ENCODE results near the gene IQSEC1.

IQSEC1 gene

GRCh38 chr3:13066834-13067233 is 6.4 kb downstream of the IQSEC1 start:
- TF ChIP-seq FOXM1 (IDR thresholded peaks at IDR 0.05; ENCODE audit: borderline replicate concordance, low read depth) (no peak), CREB1 (IDR thresholded peaks at IDR 0.05; ENCODE audit: low read depth) (no peak), CEBPB (IDR thresholded peaks at IDR 0.05) (no peak), EP300 (IDR thresholded peaks at IDR 0.05; ENCODE audit: borderline replicate concordance) (no peak), ZBTB7A (IDR thresholded peaks at IDR 0.05; ENCODE audit: low read depth) (no peak), EGR1 (IDR thresholded peaks at IDR 0.05) (no peak), TEAD4 (IDR thresholded peaks at IDR 0.05) (no peak)
- TF ChIP-seq, protein P1, sequence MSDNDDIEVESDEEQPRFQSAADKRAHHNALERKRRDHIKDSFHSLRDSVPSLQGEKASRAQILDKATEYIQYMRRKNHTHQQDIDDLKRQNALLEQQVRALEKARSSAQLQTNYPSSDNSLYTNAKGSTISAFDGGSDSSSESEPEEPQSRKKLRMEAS (IDR thresholded peaks at IDR 0.05), result no peak

- TF ChIP-seq EGR1 (IDR thresholded peaks at IDR 0.05) (no peak), YY1 (IDR thresholded peaks at IDR 0.05; ENCODE audit: low read depth) (no peak), NFIC (IDR thresholded peaks at IDR 0.05) (no peak), CREB1 (IDR thresholded peaks at IDR 0.05; ENCODE audit: low read depth) (no peak), FOXM1 (IDR thresholded peaks at IDR 0.05; ENCODE audit: borderline replicate concordance, low read depth) (no peak), ZBTB7A (IDR thresholded peaks at IDR 0.05; ENCODE audit: low read depth) (no peak), TAF1 (IDR thresholded peaks at IDR 0.05; ENCODE audit: low read depth) (no peak), EP300 (IDR thresholded peaks at IDR 0.05; ENCODE audit: borderline replicate concordance) (no peak), CEBPB (IDR thresholded peaks at IDR 0.05) (no peak), TCF12 (IDR thresholded peaks at IDR 0.05; ENCODE audit: low read depth) (no peak), TEAD4 (IDR thresholded peaks at IDR 0.05) (no peak)
- TF ChIP-seq, protein P1 (IDR thresholded peaks at IDR 0.05), result no peak
- TF ChIP-seq, protein P2, sequence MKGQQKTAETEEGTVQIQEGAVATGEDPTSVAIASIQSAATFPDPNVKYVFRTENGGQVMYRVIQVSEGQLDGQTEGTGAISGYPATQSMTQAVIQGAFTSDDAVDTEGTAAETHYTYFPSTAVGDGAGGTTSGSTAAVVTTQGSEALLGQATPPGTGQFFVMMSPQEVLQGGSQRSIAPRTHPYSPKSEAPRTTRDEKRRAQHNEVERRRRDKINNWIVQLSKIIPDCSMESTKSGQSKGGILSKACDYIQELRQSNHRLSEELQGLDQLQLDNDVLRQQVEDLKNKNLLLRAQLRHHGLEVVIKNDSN (IDR thresholded peaks at IDR 0.05), result no peak
- TF ChIP-seq, protein P3, sequence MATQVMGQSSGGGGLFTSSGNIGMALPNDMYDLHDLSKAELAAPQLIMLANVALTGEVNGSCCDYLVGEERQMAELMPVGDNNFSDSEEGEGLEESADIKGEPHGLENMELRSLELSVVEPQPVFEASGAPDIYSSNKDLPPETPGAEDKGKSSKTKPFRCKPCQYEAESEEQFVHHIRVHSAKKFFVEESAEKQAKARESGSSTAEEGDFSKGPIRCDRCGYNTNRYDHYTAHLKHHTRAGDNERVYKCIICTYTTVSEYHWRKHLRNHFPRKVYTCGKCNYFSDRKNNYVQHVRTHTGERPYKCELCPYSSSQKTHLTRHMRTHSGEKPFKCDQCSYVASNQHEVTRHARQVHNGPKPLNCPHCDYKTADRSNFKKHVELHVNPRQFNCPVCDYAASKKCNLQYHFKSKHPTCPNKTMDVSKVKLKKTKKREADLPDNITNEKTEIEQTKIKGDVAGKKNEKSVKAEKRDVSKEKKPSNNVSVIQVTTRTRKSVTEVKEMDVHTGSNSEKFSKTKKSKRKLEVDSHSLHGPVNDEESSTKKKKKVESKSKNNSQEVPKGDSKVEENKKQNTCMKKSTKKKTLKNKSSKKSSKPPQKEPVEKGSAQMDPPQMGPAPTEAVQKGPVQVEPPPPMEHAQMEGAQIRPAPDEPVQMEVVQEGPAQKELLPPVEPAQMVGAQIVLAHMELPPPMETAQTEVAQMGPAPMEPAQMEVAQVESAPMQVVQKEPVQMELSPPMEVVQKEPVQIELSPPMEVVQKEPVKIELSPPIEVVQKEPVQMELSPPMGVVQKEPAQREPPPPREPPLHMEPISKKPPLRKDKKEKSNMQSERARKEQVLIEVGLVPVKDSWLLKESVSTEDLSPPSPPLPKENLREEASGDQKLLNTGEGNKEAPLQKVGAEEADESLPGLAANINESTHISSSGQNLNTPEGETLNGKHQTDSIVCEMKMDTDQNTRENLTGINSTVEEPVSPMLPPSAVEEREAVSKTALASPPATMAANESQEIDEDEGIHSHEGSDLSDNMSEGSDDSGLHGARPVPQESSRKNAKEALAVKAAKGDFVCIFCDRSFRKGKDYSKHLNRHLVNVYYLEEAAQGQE (IDR thresholded peaks at IDR 0.05; ENCODE audit: low read depth), result no peak
Observed at GRCh38 chr3:13066236-13066635, 7.0 kb downstream of the IQSEC1 start.

GRCh38 chr3:13065727-13066126 is 7.5 kb downstream of the IQSEC1 start:
- TF ChIP-seq YY1 (IDR thresholded peaks at IDR 0.05; ENCODE audit: low read depth) (no peak), TEAD4 (IDR thresholded peaks at IDR 0.05) (no peak)

- TF ChIP-seq CEBPB (IDR thresholded peaks at IDR 0.05) (no peak), TEAD4 (IDR thresholded peaks at IDR 0.05) (no peak), NFIC (IDR thresholded peaks at IDR 0.05) (no peak), RAD21 (IDR thresholded peaks at IDR 0.05; ENCODE audit: low read depth) (no peak), TAF1 (IDR thresholded peaks at IDR 0.05; ENCODE audit: low read depth) (no peak), ZBTB7A (IDR thresholded peaks at IDR 0.05; ENCODE audit: low read depth) (no peak), EGR1 (IDR thresholded peaks at IDR 0.05) (no peak), YY1 (IDR thresholded peaks at IDR 0.05; ENCODE audit: low read depth) (no peak), CREB1 (IDR thresholded peaks at IDR 0.05; ENCODE audit: low read depth) (no peak), TCF12 (IDR thresholded peaks at IDR 0.05; ENCODE audit: low read depth) (no peak), EP300 (IDR thresholded peaks at IDR 0.05; ENCODE audit: borderline replicate concordance) (no peak), FOXM1 (IDR thresholded peaks at IDR 0.05; ENCODE audit: borderline replicate concordance, low read depth) (no peak)
- TF ChIP-seq, protein P3 (IDR thresholded peaks at IDR 0.05; ENCODE audit: low read depth), result no peak
- TF ChIP-seq, protein P1 (IDR thresholded peaks at IDR 0.05), result no peak
- TF ChIP-seq, protein P2 (IDR thresholded peaks at IDR 0.05), result no peak
Observed at GRCh38 chr3:13064964-13065363, 8.3 kb downstream of the IQSEC1 start.

GRCh38 chr3:13064159-13064868 is 8.9 kb downstream of the IQSEC1 start:
- TF ChIP-seq TEAD4 (IDR thresholded peaks at IDR 0.05) (no peak), EGR1 (IDR thresholded peaks at IDR 0.05) (no peak), RAD21 (IDR thresholded peaks at IDR 0.05; ENCODE audit: low read depth) (no peak), TCF12 (IDR thresholded peaks at IDR 0.05; ENCODE audit: low read depth) (no peak), CREB1 (IDR thresholded peaks at IDR 0.05; ENCODE audit: low read depth) (no peak), NFIC (IDR thresholded peaks at IDR 0.05) (no peak), ZBTB7A (IDR thresholded peaks at IDR 0.05; ENCODE audit: low read depth) (no peak)
- TF ChIP-seq, protein P3 (IDR thresholded peaks at IDR 0.05; ENCODE audit: low read depth), result no peak
- TF ChIP-seq, protein P2 (IDR thresholded peaks at IDR 0.05), result no peak

All from Ishikawa (cell line).